Hippocampal formation (tissue), 2 donors: ENCODE data around the gene TRIM51.
"Not testable (repeated sequence)": the region's sequence is repeated elsewhere in the genome, so short reads cannot be mapped to it uniquely, and the experiment has no call there.

ENCODE experiments used
- DNase-seq, 2 donors: peaks; one replicate each; lab custom pipeline; 2025; lab: John Stamatoyannopoulos, UW

The TRIM51 gene

GRCh38 chr11:55882997-55883396, at the start of gene TRIM51:
TSS of gene TRIM51 (plus strand) at chr11:55883297. CDS start at chr11:55885429, 2,132 bp downstream.
- not testable (repeated sequence) for DNase-seq

GRCh38 chr11:55838452-55838851, 44.6 kb upstream of the TRIM51 start, which contains the start of gene OR5D16:
TSS of gene OR5D16 (plus strand) at chr11:55838752. CDS start at chr11:55838752, 0 bp downstream.
- DNase-seq = no peak

GRCh38 chr11:55847453-55847852, 35.6 kb upstream of the TRIM51 start:
- no peak for DNase-seq

- DNase-seq = no peak
Measured at GRCh38 chr11:55849037-55849436, 34.1 kb upstream of the TRIM51 start.

- no peak for DNase-seq
Measured at GRCh38 chr11:55852141-55852540, 31.0 kb upstream of the TRIM51 start.

GRCh38 chr11:55854704-55855103, 28.4 kb upstream of the TRIM51 start:
- DNase-seq = no peak

- DNase-seq = not testable (repeated sequence)
Measured at GRCh38 chr11:55867354-55867753, 15.7 kb upstream of the TRIM51 start.

- DNase-seq = not testable (repeated sequence)
Measured at GRCh38 chr11:55872731-55873130, 10.4 kb upstream of the TRIM51 start.

GRCh38 chr11:55873146-55873545, 10.0 kb upstream of the TRIM51 start:
- DNase-seq = not testable (repeated sequence)

- DNase-seq = not testable (repeated sequence)
Measured at GRCh38 chr11:55884995-55885394, 1.9 kb downstream of the TRIM51 start.

- DNase-seq = not testable (repeated sequence)
Measured at GRCh38 chr11:55885481-55885880, 2.4 kb downstream of the TRIM51 start.

- DNase-seq = no peak
Measured at GRCh38 chr11:55895216-55895615, 12.1 kb downstream of the TRIM51 start.

- DNase-seq = no peak
Measured at GRCh38 chr11:55902308-55902707, 19.2 kb downstream of the TRIM51 start.

GRCh38 chr11:55914482-55914881, 31.4 kb downstream of the TRIM51 start, which contains the start of gene OR5W2:
TSS of gene OR5W2 (minus strand) at chr11:55914582. CDS start at chr11:55914582, 0 bp downstream.
- DNase-seq = no peak

- DNase-seq = no peak
Measured at GRCh38 chr11:55920537-55920936, 37.4 kb downstream of the TRIM51 start.

- DNase-seq = no peak
Measured at GRCh38 chr11:55936300-55936699, 53.2 kb downstream of the TRIM51 start, which contains the start of gene OR5I1. TSS of gene OR5I1 (minus strand) at chr11:55936400. CDS start at chr11:55936400, 0 bp downstream.
